GM12801 (cell line): ENCODE measurements around the gene FKTN.

Source experiments
- TF ChIP-seq, protein P1 (sequence below): IDR thresholded peaks from one replicate; pipeline ENCODE4 v1.5.1; 2011; ENCODE audit warnings: control low read depth; ENCODE audit not compliant: insufficient read length; ENCODE audit errors: extremely low read depth

Gene FKTN

DNA sequence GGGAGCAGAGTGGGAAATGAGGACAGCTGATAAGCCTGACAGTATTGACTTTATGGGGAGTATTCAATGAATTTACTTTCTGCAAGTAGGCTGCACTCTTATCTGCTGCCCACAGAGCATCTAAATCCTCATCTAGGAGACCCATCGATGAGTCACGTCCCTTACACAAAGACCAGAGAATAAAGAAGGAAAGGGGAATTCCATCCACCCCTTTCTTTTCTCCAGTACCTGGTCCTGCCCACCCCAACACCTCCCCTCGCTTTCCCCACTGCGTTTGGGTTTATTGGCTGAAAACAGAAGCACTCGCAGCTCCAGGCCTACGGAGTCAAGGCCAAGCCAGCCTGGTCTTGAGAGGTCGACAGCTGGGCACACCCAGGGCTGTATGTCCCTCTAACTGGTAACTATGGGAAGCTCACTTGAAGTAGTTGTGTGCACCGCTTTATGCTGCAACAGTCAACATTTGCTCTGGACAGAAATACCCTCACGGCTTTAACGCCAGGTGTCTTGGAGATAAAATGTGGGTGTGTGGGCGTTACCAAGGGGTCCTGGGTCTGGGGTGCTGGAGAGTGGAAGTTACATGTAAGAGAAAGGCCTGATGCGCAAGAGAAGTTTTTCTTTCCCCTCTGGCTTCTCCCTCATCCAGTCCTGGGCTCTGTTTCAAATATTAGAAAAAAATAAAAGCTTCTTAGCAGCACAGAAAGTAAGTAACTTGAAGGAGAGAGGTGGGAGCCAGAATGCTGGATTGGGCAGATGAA is 89.8 kb downstream of the FKTN start:
- TF ChIP-seq, protein P1, sequence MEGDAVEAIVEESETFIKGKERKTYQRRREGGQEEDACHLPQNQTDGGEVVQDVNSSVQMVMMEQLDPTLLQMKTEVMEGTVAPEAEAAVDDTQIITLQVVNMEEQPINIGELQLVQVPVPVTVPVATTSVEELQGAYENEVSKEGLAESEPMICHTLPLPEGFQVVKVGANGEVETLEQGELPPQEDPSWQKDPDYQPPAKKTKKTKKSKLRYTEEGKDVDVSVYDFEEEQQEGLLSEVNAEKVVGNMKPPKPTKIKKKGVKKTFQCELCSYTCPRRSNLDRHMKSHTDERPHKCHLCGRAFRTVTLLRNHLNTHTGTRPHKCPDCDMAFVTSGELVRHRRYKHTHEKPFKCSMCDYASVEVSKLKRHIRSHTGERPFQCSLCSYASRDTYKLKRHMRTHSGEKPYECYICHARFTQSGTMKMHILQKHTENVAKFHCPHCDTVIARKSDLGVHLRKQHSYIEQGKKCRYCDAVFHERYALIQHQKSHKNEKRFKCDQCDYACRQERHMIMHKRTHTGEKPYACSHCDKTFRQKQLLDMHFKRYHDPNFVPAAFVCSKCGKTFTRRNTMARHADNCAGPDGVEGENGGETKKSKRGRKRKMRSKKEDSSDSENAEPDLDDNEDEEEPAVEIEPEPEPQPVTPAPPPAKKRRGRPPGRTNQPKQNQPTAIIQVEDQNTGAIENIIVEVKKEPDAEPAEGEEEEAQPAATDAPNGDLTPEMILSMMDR = no peak

DNA sequence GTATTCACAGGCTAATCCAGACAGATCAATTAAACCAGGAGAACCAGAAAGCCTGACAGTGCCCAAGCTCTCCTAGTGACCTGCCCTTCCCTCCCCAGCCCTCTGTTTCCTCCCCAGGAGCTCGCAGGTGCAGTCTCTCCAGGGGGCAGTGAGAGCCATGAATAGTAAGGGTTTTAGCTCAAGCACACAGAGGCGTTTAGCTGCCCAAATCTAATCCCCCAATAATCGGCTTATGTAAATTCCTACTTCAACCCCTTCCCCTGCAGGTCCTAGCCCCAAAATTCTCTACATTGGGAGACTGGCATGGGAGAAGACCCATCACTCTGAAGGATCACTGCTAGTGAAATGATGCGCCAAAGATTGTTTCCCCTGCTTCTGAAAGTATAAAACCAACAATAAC is 93.9 kb downstream of the FKTN start:
- TF ChIP-seq, protein P1 = no peak

DNA sequence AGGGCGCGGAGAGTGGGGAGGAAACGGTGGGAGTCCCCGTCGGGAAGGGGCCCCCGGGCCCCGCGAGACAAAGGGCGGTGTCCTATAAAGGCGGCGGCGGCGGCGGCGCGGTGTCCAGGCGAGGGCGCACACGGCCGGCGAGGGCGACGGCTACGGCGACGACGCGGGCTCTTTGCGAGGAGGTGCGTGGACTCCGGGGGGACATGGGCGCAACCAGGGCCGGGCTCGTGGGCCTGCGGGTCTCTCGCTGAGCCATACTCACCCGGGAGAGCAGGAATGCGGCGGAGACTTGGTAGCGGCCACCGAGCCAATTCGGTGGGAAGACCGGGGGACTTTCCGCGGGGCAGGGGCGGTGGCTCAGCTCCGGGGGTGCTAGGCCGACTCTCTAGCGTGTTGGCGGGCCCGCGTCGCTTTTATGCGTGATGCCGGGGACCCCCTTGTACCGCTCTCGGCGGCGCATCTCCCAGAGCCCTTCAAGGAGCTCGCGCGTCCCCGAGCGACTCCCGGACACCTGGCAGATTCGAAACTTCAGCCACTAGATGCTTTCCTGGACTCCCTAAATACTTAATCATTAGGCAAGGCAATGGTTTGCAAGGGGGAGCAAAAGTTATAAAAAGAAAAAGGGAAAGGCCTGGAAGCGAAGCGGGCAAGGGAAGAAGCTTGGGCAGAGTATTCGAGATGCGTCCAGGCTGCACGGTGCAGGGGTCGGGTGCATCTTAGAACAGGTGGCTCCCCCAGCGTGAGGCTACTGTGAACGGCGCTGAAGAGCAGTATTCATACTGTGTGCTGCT is 98.4 kb downstream of the FKTN start:
- TF ChIP-seq, protein P1 = no peak

DNA sequence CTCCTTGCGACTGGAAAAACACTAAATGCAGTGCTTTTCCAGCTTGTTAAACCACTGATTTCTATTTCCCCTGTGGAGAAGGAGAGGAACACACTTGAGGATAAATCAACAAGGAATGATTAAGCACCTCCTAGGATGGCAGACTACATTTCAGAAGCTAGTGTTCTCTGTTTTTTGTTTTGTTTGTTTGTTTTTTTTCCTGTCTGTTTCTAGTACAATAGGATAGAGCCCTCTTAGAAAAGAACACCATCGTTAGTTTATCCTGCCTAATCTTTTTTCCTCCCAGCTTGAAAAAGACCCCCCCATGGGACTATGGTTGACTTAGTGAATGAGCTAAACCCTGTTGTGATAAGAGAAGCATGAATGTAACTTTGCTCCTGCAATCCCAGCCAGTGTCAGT is 100.4 kb downstream of the FKTN start:
- TF ChIP-seq, protein P1 = no peak

DNA sequence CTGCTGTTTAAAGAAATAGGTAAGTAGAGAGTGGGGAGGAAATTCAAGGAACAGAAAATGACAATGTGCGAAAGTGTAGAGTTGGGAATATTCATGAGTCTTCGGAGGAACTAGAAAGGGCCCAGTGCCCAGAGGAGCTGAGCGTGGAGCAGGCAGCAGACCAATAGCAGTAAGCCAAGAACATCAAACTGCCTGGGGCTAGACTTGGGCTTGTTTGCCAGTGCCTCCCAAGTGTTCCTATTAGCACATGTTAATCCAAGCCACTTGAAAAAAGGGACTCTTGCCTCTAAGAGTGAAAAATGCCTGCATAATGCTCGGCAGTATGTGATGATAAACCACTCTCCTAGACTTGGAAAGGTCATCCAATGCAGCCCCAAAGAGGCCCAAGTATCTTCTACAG is 103.1 kb downstream of the FKTN start:
- TF ChIP-seq, protein P1 = no peak

DNA sequence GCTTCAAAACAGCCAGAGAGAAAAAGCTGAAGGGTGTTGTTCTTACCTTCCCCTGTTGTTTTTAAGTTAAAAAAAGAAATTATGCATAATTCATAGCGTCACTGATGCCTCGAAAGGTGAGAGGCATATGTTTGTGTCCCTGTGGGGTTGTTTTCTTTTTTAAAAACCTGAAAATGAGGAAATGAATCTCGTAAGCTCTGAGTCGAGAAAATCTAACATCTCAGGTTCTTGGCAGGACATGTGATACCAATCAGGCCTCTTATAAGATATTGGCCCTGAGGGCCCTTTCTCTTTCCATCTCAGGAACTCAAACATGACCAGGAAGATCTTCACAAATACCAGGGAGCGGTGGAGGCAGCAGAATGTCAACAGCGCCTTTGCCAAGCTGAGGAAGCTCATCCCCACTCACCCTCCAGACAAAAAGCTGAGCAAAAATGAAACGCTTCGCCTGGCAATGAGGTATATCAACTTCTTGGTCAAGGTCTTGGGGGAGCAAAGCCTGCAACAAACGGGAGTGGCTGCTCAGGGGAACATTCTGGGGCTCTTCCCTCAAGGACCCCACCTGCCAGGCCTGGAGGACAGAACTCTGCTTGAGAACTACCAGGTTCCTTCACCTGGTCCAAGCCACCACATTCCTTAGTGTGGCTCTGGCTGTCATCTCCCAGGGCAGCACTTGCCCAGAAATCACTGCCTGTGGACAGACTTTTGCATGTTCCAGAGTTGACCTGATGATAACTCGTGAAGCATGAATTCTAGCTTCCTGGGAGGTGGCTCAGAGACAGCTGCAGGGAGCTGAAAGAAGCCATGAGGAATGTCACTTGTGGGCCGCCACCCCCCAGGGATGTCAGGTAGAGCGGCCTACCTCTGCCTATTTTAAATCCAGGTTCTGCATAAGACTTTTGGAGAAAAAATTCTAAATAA is 104.5 kb downstream of the FKTN start, which contains the start of gene TAL2:
TAL2 (plus strand) TSS at position 274 of the 921 bp plus-strand sequence; CDS start at position 314, 40 bp downstream.
- TF ChIP-seq, protein P1 = no peak

DNA sequence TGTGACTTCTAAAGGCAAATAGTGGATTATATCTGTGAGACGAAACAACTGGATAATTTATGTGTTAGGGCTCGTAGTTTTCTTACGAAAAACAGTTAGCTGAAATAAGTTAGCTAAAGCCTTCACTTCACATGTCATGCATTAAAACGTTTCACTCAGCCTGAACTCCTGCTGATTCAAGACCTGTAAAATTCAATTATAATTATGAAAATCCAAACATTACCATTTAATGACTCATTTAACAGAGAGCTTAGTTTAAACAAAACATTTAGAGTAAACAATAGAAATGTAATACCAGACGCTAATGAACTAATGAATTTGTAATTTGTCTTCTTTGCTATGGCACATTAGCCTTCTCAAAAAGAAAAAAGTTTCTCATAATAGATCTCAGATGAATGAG is 106.0 kb downstream of the FKTN start:
- TF ChIP-seq, protein P1 = no peak
